Adipocyte (in vitro differentiated cells): ENCODE measurements around the gene TAGLN.

ENCODE experiments used
- DNase-seq: peaks from one replicate; pipeline ENCODE4 v3.0.0-alpha.2; 2015; ENCODE audit warnings: low read depth
- H3K27me3 ChIP-seq: replicated peaks from 2 replicates; pipeline ENCODE4 v1.7.0; 2013; ENCODE audit warnings: mild to moderate bottlenecking, low read length, moderate library complexity; ENCODE audit not compliant: control insufficient read depth, insufficient read depth
- H3K36me3 ChIP-seq: 2 replicates; pipeline ENCODE4 v1.7.0; 2013; ENCODE audit warnings: low read length, mild to moderate bottlenecking, moderate library complexity; ENCODE audit not compliant: control insufficient read depth, insufficient read depth, severe bottlenecking
- H3K4me1 ChIP-seq: 2 replicates; pipeline ENCODE4 v1.7.0; 2013; ENCODE audit warnings: mild to moderate bottlenecking, low read length, moderate library complexity; ENCODE audit not compliant: control insufficient read depth, insufficient read depth
- H3K4me3 ChIP-seq: 2 replicates; pipeline ENCODE4 v1.7.0; 2013; ENCODE audit warnings: mild to moderate bottlenecking, low read length, moderate library complexity
- H3K9ac ChIP-seq: 2 replicates; pipeline ENCODE4 v1.7.0; 2013; ENCODE audit warnings: mild to moderate bottlenecking, low read length, moderate library complexity
- H3K9me3 ChIP-seq: 2 replicates; pipeline ENCODE4 v1.7.0; 2013; ENCODE audit warnings: mild to moderate bottlenecking, low read length, moderate library complexity; ENCODE audit not compliant: control insufficient read depth

The TAGLN gene

GRCh38 chr11:117219995-117220394, 20.8 kb downstream of the TAGLN start:
- no peaks in the 10 kb centered on the region for H3K9me3 ChIP-seq
- peak overlapping the region; percentile 22 for H3K4me3 ChIP-seq
- no peaks in the 10 kb centered on the region for H3K27me3 ChIP-seq
- no peak for DNase-seq
- peak overlapping the region; percentile 93 for H3K9ac ChIP-seq
- peaks cover 77% of the 10 kb centered on the region for H3K4me1 ChIP-seq
- peaks cover 32% of the 10 kb centered on the region for H3K36me3 ChIP-seq

- Histone ChIP-seq H3K4me1 (peaks cover 77% of the 10 kb centered on the region), H3K36me3 (peaks cover 37% of the 10 kb centered on the region)
These were observed 21.4 kb downstream of the TAGLN start for GRCh38 chr11:117220568-117220967.

GRCh38 chr11:117220999-117221774, 22.0 kb downstream of the TAGLN start:
- peaks cover 37% of the 10 kb centered on the region for H3K36me3 ChIP-seq
- peak overlapping the region; percentile 93 for H3K9ac ChIP-seq
- H3K4me3 ChIP-seq: peak overlapping the region; percentile 66
- no peak for DNase-seq
- H3K9me3 ChIP-seq: no peaks in the 10 kb centered on the region
- no peaks in the 10 kb centered on the region for H3K27me3 ChIP-seq
- peaks cover 75% of the 10 kb centered on the region for H3K4me1 ChIP-seq

More at GRCh38 chr11:117220568-117220967, 21.4 kb downstream of the TAGLN start:
- H3K27me3 ChIP-seq: no peaks in the 10 kb centered on the region
- H3K9me3 ChIP-seq: no peaks in the 10 kb centered on the region
- H3K9ac ChIP-seq: peak overlapping the region; percentile 93
- H3K4me3 ChIP-seq: peak overlapping the region; percentile 22
- no peak for DNase-seq

GRCh38 chr11:117221775-117222517, 22.8 kb downstream of the TAGLN start:
- Histone ChIP-seq H3K4me3 (peak overlapping the region; percentile 66), H3K27me3 (no peaks in the 10 kb centered on the region), H3K36me3 (peaks cover 42% of the 10 kb centered on the region), H3K4me1 (peaks cover 68% of the 10 kb centered on the region), H3K9ac (peak overlapping the region; percentile 93), H3K9me3 (no peaks in the 10 kb centered on the region)
- DNase-seq: peak; percentile 76

- peak overlapping the region; percentile 71 for H3K9ac ChIP-seq
- H3K27me3 ChIP-seq: no peaks in the 10 kb centered on the region
- H3K4me1 ChIP-seq: peaks cover 55% of the 10 kb centered on the region
- DNase-seq: no peak
- H3K9me3 ChIP-seq: no peaks in the 10 kb centered on the region
- peaks cover 54% of the 10 kb centered on the region for H3K36me3 ChIP-seq
- H3K4me3 ChIP-seq: no peak overlapping the region
These were observed 24.0 kb downstream of the TAGLN start for GRCh38 chr11:117222991-117223740.

GRCh38 chr11:117223741-117224689, 24.8 kb downstream of the TAGLN start:
- H3K4me3 ChIP-seq: no peak overlapping the region
- peaks cover 47% of the 10 kb centered on the region for H3K4me1 ChIP-seq
- H3K36me3 ChIP-seq: peaks cover 56% of the 10 kb centered on the region
- no peak overlapping the region for H3K9ac ChIP-seq
- no peaks in the 10 kb centered on the region for H3K27me3 ChIP-seq
- no peak for DNase-seq
- H3K9me3 ChIP-seq: no peaks in the 10 kb centered on the region

GRCh38 chr11:117225553-117226170, 26.5 kb downstream of the TAGLN start:
- Histone ChIP-seq H3K9me3 (no peaks in the 10 kb centered on the region), H3K4me1 (peaks cover 38% of the 10 kb centered on the region), H3K9ac (peak overlapping the region; percentile 7), H3K27me3 (no peaks in the 10 kb centered on the region), H3K36me3 (peaks cover 63% of the 10 kb centered on the region), H3K4me3 (no peak overlapping the region)
- no peak for DNase-seq

- Histone ChIP-seq H3K4me1 (peaks cover 35% of the 10 kb centered on the region), H3K27me3 (no peaks in the 10 kb centered on the region), H3K9me3 (no peaks in the 10 kb centered on the region), H3K36me3 (peaks cover 63% of the 10 kb centered on the region), H3K9ac (no peak overlapping the region), H3K4me3 (no peak overlapping the region)
- peak; percentile 89 for DNase-seq
These were observed 27.5 kb downstream of the TAGLN start for GRCh38 chr11:117226388-117227385.

GRCh38 chr11:117228091-117228490, 28.9 kb downstream of the TAGLN start:
- Histone ChIP-seq H3K36me3 (peaks cover 59% of the 10 kb centered on the region), H3K4me1 (peaks cover 24% of the 10 kb centered on the region), H3K9me3 (no peaks in the 10 kb centered on the region), H3K9ac (no peak overlapping the region), H3K27me3 (no peaks in the 10 kb centered on the region), H3K4me3 (no peak overlapping the region)
- DNase-seq: no peak
